H1 (cell line): ENCODE results near the gene FRAT2. TPM values are rescaled to one million over a fixed set of nuclear protein-coding genes. Genes with fewer than 3 reads are reported as not detected.
A peak's percentile ranks its signal among the peaks of the same experiment; 100 is the strongest.

ENCODE experiments used
- CTCF ChIA-PET: fragments of 300-600 bp; sonication (Branson Sonifier 250); formaldehyde crosslinking; loops from one replicate; lab custom pipeline; 2021; ENCODE audit not compliant: partially characterized antibody; lab: Charles Lee
- POLR2A ChIA-PET: fragments of 300-600 bp; sonication (Branson Sonifier 250); formaldehyde crosslinking; loops from one replicate; lab custom pipeline; 2021; ENCODE audit warnings: inconsistent platforms; ENCODE audit not compliant: partially characterized antibody; lab: Charles Lee
- DNase-seq, 2 experiments: peaks; one replicate each; pipeline versions ENCODE4 v3.0.0 to v3.0.0-alpha.2; 2010 to 2022; ENCODE audit warnings: low spot score in 2 of 2, low read depth in 1 of 2, mixed read lengths in 1 of 2
- FAIRE-seq: peaks from 2 replicates; lab custom pipeline; 2011; peaks lifted over from hg19 to GRCh38; lab: Jason Lieb, UNC
- H2AFZ ChIP-seq: 2 replicates; pipeline ENCODE4 v1.8.1; 2012; ENCODE audit warnings: low read length, inconsistent platforms
- H2AK5ac ChIP-seq: 2 replicates; pipeline ENCODE4 v1.6.1; 2013; ENCODE audit warnings: low read depth, low read length
- H2BK120ac ChIP-seq: replicated peaks from 2 replicates; pipeline ENCODE3; 2013; ENCODE audit warnings: low read depth, low read length, inconsistent platforms
- H2BK12ac ChIP-seq: 2 replicates; pipeline ENCODE4 v1.6.1; 2013; ENCODE audit warnings: low read depth, low read length
- H2BK15ac ChIP-seq: 2 replicates; pipeline ENCODE4 v1.6.1; 2013; ENCODE audit warnings: low read length
- H2BK20ac ChIP-seq: 2 replicates; pipeline ENCODE4 v1.6.1; 2013; ENCODE audit warnings: low read length
- H2BK5ac ChIP-seq: 2 replicates; pipeline ENCODE4 v1.6.1; 2013; ENCODE audit warnings: low read depth, low read length
- H3K14ac ChIP-seq: 2 replicates; pipeline ENCODE4 v1.6.1; 2013; ENCODE audit warnings: inconsistent platforms; ENCODE audit not compliant: insufficient read length
- H3K18ac ChIP-seq: 2 replicates; pipeline ENCODE4 v1.6.1; 2013; ENCODE audit warnings: low read length; ENCODE audit errors: extremely low read depth
- H3K23ac ChIP-seq: 2 replicates; pipeline ENCODE4 v1.6.1; 2013; ENCODE audit warnings: inconsistent platforms; ENCODE audit not compliant: insufficient read length
- H3K23me2 ChIP-seq: 2 replicates; pipeline ENCODE4 v1.6.1; 2013; ENCODE audit warnings: low read depth, low read length
- H3K27ac ChIP-seq: 2 replicates; pipeline ENCODE4 v1.6.1; 2011; ENCODE audit warnings: low read depth, low read length, inconsistent platforms
- H3K27me3 ChIP-seq, 4 experiments: replicated peaks in 1 of 4; 1 replicate in 1 of 4; 2 replicates in 3 of 4; pipeline versions ENCODE4 v1.6.1 to v1.8.1; 2011 to 2013; ENCODE audit warnings: low read length in 3 of 4, mild to moderate bottlenecking in 3 of 4, inconsistent platforms in 2 of 4, mixed read lengths in 2 of 4, moderate library complexity in 1 of 4; ENCODE audit not compliant: control insufficient read depth in 3 of 4, insufficient read depth in 3 of 4; ENCODE audit errors: extremely low read depth in 1 of 4
- H3K36me3 ChIP-seq, 4 experiments: 2 replicates each; pipeline versions ENCODE4 v1.6.1 to v1.8.1; 2011 to 2013; ENCODE audit warnings: mild to moderate bottlenecking in 4 of 4, low read length in 3 of 4, moderate library complexity in 2 of 4, control low read depth in 1 of 4, inconsistent platforms in 1 of 4; ENCODE audit not compliant: insufficient read depth in 4 of 4, control insufficient read depth in 2 of 4
- H3K4ac ChIP-seq: replicated peaks from 2 replicates; pipeline ENCODE3; 2013; ENCODE audit warnings: low read length, low read depth, mixed read lengths, inconsistent platforms; ENCODE audit not compliant: insufficient read length
- H3K4me1 ChIP-seq, 4 experiments: replicated peaks in 1 of 4; 1 replicate in 1 of 4; 2 replicates in 3 of 4; pipeline versions ENCODE4 v1.6.1 to v1.8.1; 2011 to 2013; ENCODE audit warnings: low read length in 3 of 4, inconsistent platforms in 2 of 4, mixed read lengths in 1 of 4; ENCODE audit not compliant: insufficient read depth in 4 of 4, control insufficient read depth in 3 of 4
- H3K4me2 ChIP-seq, 2 experiments: 2 replicates each; pipeline versions ENCODE4 v1.6.1 to v1.8.1; 2011 to 2013; ENCODE audit warnings: low read depth in 2 of 2, low read length in 2 of 2, control low read depth in 1 of 2, inconsistent platforms in 1 of 2, mild to moderate bottlenecking in 1 of 2; ENCODE audit not compliant: insufficient read depth in 1 of 2
- H3K4me3 ChIP-seq, 4 experiments: fragments of 200-600, 300-600 bp in 1 of 4; sonication (generic), shearing (Covaris generic), sonication (Bioruptor Twin) in 1 of 4; 2 replicates each; pipeline versions ENCODE4 v1.5.1 to v1.8.1; 2011 to 2016; ENCODE audit warnings: low read length in 4 of 4, low read depth in 3 of 4, control low read depth in 2 of 4, inconsistent platforms in 2 of 4, mild to moderate bottlenecking in 2 of 4, mixed read lengths in 1 of 4, moderate library complexity in 1 of 4; ENCODE audit not compliant: insufficient read depth in 2 of 4; ENCODE audit errors: extremely low read depth in 1 of 4
- H3K56ac ChIP-seq: replicated peaks from 2 replicates; pipeline ENCODE3; 2013; ENCODE audit warnings: low read depth, mild to moderate bottlenecking, mixed read lengths, low read length, inconsistent platforms; ENCODE audit not compliant: insufficient read length
- H3K79me1 ChIP-seq: 2 replicates; pipeline ENCODE4 v1.6.1; 2013; ENCODE audit warnings: low read depth, low read length, control low read depth
- H3K79me2 ChIP-seq, 2 experiments: 2 replicates each; pipeline versions ENCODE4 v1.6.1 to v1.8.1; 2012 to 2013; ENCODE audit warnings: low read length in 2 of 2, mild to moderate bottlenecking in 2 of 2, inconsistent platforms in 1 of 2; ENCODE audit not compliant: insufficient read depth in 2 of 2, control insufficient read depth in 1 of 2
- H3K9ac ChIP-seq, 4 experiments: replicated peaks in 1 of 4; 1 replicate in 1 of 4; 2 replicates in 3 of 4; pipeline versions ENCODE4 v1.6.1 to v1.8.1; 2011 to 2013; ENCODE audit warnings: low read depth in 3 of 4, low read length in 3 of 4, control low read depth in 2 of 4, mild to moderate bottlenecking in 2 of 4, moderate library complexity in 2 of 4, inconsistent platforms in 1 of 4; ENCODE audit errors: extremely low read depth in 1 of 4
- H3K9me3 ChIP-seq, 2 experiments: 2 replicates each; pipeline versions ENCODE4 v1.6.1 to v1.8.1; 2012 to 2013; ENCODE audit warnings: mild to moderate bottlenecking in 2 of 2, moderate library complexity in 2 of 2, control low read depth in 1 of 2, inconsistent platforms in 1 of 2, low read depth in 1 of 2, low read length in 1 of 2, mixed read lengths in 1 of 2; ENCODE audit not compliant: insufficient read depth in 2 of 2
- H4K20me1 ChIP-seq, 2 experiments: replicated peaks in 1 of 2; 2 replicates each; pipeline versions ENCODE3 to v1.8.1; 2011 to 2013; ENCODE audit warnings: inconsistent platforms in 2 of 2, low read length in 2 of 2, mild to moderate bottlenecking in 1 of 2; ENCODE audit not compliant: insufficient read depth in 2 of 2, control insufficient read depth in 1 of 2
- H4K5ac ChIP-seq: 2 replicates; pipeline ENCODE4 v1.6.1; 2013; ENCODE audit warnings: low read length, low read depth, mixed read lengths, inconsistent platforms; ENCODE audit not compliant: insufficient read length
- H4K8ac ChIP-seq: 2 replicates; pipeline ENCODE4 v1.8.0; 2013; ENCODE audit warnings: mild to moderate bottlenecking, moderate library complexity, low read length, inconsistent platforms; ENCODE audit not compliant: insufficient read depth; ENCODE audit errors: extremely low read depth
- H4K91ac ChIP-seq: replicated peaks from 2 replicates; pipeline ENCODE3; 2013; ENCODE audit warnings: low read length, mixed read lengths, inconsistent platforms; ENCODE audit not compliant: insufficient read length
- E2F6 ChIP-seq: IDR thresholded peaks from 2 replicates; pipeline ENCODE4 v1.6.1; 2012; ENCODE audit warnings: inconsistent platforms
- GABPA ChIP-seq: IDR thresholded peaks from 2 replicates; pipeline ENCODE4 v1.6.1; 2011; ENCODE audit warnings: mild to moderate bottlenecking, low read length, moderate library complexity, borderline replicate concordance; ENCODE audit not compliant: insufficient read depth
- GTF2F1 ChIP-seq: IDR thresholded peaks from 2 replicates; pipeline ENCODE4 v1.6.1; 2012; ENCODE audit warnings: low read depth, low read length, improper control_type of control experiment, borderline replicate concordance
- HDAC6 ChIP-seq: IDR thresholded peaks from one replicate; pipeline ENCODE4 v1.7.1; 2012; ENCODE audit warnings: low read depth, mild to moderate bottlenecking, inconsistent platforms, low read length, moderate library complexity
- SIN3A ChIP-seq, 2 experiments: IDR thresholded peaks in 1 of 2; conservative IDR thresholded peaks in 1 of 2; 2 replicates each; pipeline ENCODE4 v1.6.1; 2011 to 2012; ENCODE audit warnings: low read length in 2 of 2, improper control_type of control experiment in 1 of 2, low read depth in 1 of 2, mild to moderate bottlenecking in 1 of 2
- SIX5 ChIP-seq: IDR thresholded peaks from 2 replicates; pipeline ENCODE4 v1.6.1; 2011; ENCODE audit warnings: mild to moderate bottlenecking, low read depth, low read length
- SP2 ChIP-seq: IDR thresholded peaks from 2 replicates; pipeline ENCODE4 v1.6.1; 2012; ENCODE audit warnings: mild to moderate bottlenecking, low read length, inconsistent platforms
- SP4 ChIP-seq: IDR thresholded peaks from 2 replicates; pipeline ENCODE4 v1.6.1; 2012; ENCODE audit warnings: low read length, inconsistent platforms
- SRF ChIP-seq: IDR thresholded peaks from 2 replicates; pipeline ENCODE4 v1.6.1; 2011; ENCODE audit warnings: mild to moderate bottlenecking, low read depth, low read length, moderate library complexity
- TCF12 ChIP-seq: IDR thresholded peaks from 2 replicates; pipeline ENCODE4 v1.6.1; 2011; ENCODE audit warnings: low read depth, mild to moderate bottlenecking, low read length
- WGBS, 2 experiments: shearing (Covaris generic) in 1 of 2; methylation state at CpG; one replicate each; pipeline versions ENCODE4 v1.1.6 to v1.1.7; 2013 to 2015; ENCODE audit warnings: low lambda C conversion rate in 2 of 2, mixed read lengths in 2 of 2, inconsistent platforms in 1 of 2, low coverage in 1 of 2, missing lambda C conversion rate in 1 of 2; ENCODE audit not compliant: insufficient replicate concordance in 2 of 2, insufficient coverage in 1 of 2, insufficient read length in 1 of 2; ENCODE audit errors: extremely low coverage in 1 of 2, missing lambda C conversion rate in 1 of 2; 5-methylcytosine and 5-hydroxymethylcytosine counted together
- polyA plus RNA-seq, 7 experiments: library from polyadenylated mRNA; depleted of rRNA in 3 of 7; stranded (reverse) in 5 of 7; unstranded in 2 of 7; fragments of >200 nt in 5 of 7; fragments of 200-250 nt in 2 of 7; gene quantifications; 1 replicate in 5 of 7; 2 replicates in 1 of 7; 4 replicates in 1 of 7; pipeline versions ENCODE4 v1.2.1 to v1.2.3, GENCODE V29; 2011 to 2013; ENCODE audit warnings: missing spikeins in 2 of 7, mixed read lengths in 2 of 7
- total RNA-seq: library from RNA; stranded (reverse); fragmentation: NEBNext Ultra II Directional; extraction: Animal tissue kit (Norgen Biotek cat#: 25700); gene quantifications from 2 replicates; pipeline ENCODE4 v1.2.1, GENCODE V29; 2021

The FRAT2 gene
- total and polyA plus RNA-seq, 2 of the 8 experiments (the other 6 are each of a cell fraction or from before 2014, with no cell fraction given), result 47.4 to 83.0 TPM

GRCh38 chr10:97329766-97330165 is 4.8 kb downstream of the FRAT2 start:
- ChIA-PET CTCF (interaction anchor here (0.6 to 1.9 kb wide), 5 partner anchors 8 to 133 kb away, joined by 3 to 11 read pairs (median 3); no protein-coding TSS in a partner anchor), POLR2A (interaction anchor here (0.6 to 5.4 kb wide), 5 partner anchors 11 to 69 kb away, joined by 3 to 61 read pairs (median 5); partner anchors contain the start of gene FRAT1)
- Histone ChIP-seq H3K4me1 (peaks cover 3 to 14% (median 7%) of the 10 kb centered on the region in 4 experiments), H3K27me3 (no peaks in the 10 kb centered on the region), H3K23me2 (peaks cover 20% of the 10 kb centered on the region), H3K18ac (no peak overlapping the region), H3K4ac (no peak overlapping the region), H2AFZ (no peak overlapping the region), H2BK120ac (no peak overlapping the region), H2BK20ac (no peak overlapping the region), H4K5ac (no peak overlapping the region), H3K56ac (no peak overlapping the region), H3K14ac (no peak overlapping the region), H3K4me2 (peak overlapping the region; percentile 35 to 96; a peak in 3 of 4 replicates), H2BK5ac (no peak overlapping the region), H4K8ac (no peak overlapping the region), H3K27ac (no peak overlapping the region), H3K36me3 (peaks cover 2 to 37% (median 7%) of the 10 kb centered on the region in 4 experiments; a peak in 5 of 8 replicates), H3K23ac (no peak overlapping the region), H2BK15ac (no peak overlapping the region), H2AK5ac (no peak overlapping the region), H4K20me1 (peaks cover 14 to 20% of the 10 kb centered on the region in 2 experiments), H3K9ac (no peak overlapping the region), H4K91ac (no peak overlapping the region), H3K4me3 (no peak overlapping the region), H2BK12ac (no peak overlapping the region), H3K79me1 (peaks cover 7% of the 10 kb centered on the region; the same call in 1 of the 2 replicates), H3K79me2 (peaks cover 29 to 57% of the 10 kb centered on the region in 2 experiments), H3K9me3 (no peaks in the 10 kb centered on the region)
- DNase-seq (no peak), FAIRE-seq (no peak)
- WGBS, 2 experiments, result 95% methylated on average over 5 of the region's 5 CpGs; no CpG with 5 or more reads in 1 of the 2 experiments
- TF ChIP-seq HDAC6 (no peak), GABPA (no peak), SIX5 (no peak), E2F6 (no peak), TCF12 (no peak), SRF (no peak), SIN3A (conservative IDR thresholded peaks at IDR 0.05 in 1 of 2, IDR thresholded peaks at IDR 0.05 in 1 of 2; ENCODE audit: low read depth in 1 of 2, low read length in 2 of 2) (no peak), GTF2F1 (no peak), SP4 (no peak), SP2 (no peak)
